Chondrocyte (in vitro differentiated cells): Measurements from ENCODE around the gene C11orf52. TPM values are rescaled to one million over a fixed set of nuclear protein-coding genes. Genes with fewer than 3 reads are reported as not detected.

ENCODE experiments used
- DNase-seq: peaks from one replicate; pipeline ENCODE4 v3.0.0; 2021; ENCODE audit warnings: mixed read lengths, low spot score
- H3K27ac Mint-ChIP-seq: one replicate; pipeline ENCODE4 v1.8.0; 2021; ENCODE audit warnings: mild to moderate bottlenecking, moderate library complexity, mixed read lengths; ENCODE audit not compliant: unreplicated experiment
- H3K27me3 Mint-ChIP-seq: 2 replicates; pipeline ENCODE4 v1.8.0; 2021; ENCODE audit warnings: low read depth, mixed read lengths
- H3K36me3 Mint-ChIP-seq: 2 replicates; pipeline ENCODE4 v1.8.0; 2021; ENCODE audit warnings: low read depth, mixed read lengths
- H3K4me1 Mint-ChIP-seq: 2 replicates; pipeline ENCODE4 v1.8.0; 2021; ENCODE audit warnings: low read depth, mild to moderate bottlenecking, mixed read lengths
- H3K4me3 Mint-ChIP-seq: one replicate; pipeline ENCODE4 v1.8.0; 2021; ENCODE audit warnings: mild to moderate bottlenecking, moderate library complexity, mixed read lengths; ENCODE audit not compliant: unreplicated experiment
- H3K9me3 Mint-ChIP-seq: 2 replicates; pipeline ENCODE4 v1.8.0; 2021; ENCODE audit warnings: low read depth, mixed read lengths
- total RNA-seq: library from RNA; stranded (reverse); gene quantifications from 3 replicates; pipeline ENCODE4 v1.2.1, GENCODE V29; 2021
- TF ChIP-seq, protein P1 (sequence below): fragments of 200-600 bp; sonication (generic); IDR thresholded peaks from 2 replicates; pipeline ENCODE4 v1.5.0; 2021; ENCODE audit warnings: antibody characterized with exemption, mild to moderate bottlenecking, moderate library complexity

Gene C11orf52
- total RNA-seq, 1 donor from 2014 or later = 0.67 TPM

DNA sequence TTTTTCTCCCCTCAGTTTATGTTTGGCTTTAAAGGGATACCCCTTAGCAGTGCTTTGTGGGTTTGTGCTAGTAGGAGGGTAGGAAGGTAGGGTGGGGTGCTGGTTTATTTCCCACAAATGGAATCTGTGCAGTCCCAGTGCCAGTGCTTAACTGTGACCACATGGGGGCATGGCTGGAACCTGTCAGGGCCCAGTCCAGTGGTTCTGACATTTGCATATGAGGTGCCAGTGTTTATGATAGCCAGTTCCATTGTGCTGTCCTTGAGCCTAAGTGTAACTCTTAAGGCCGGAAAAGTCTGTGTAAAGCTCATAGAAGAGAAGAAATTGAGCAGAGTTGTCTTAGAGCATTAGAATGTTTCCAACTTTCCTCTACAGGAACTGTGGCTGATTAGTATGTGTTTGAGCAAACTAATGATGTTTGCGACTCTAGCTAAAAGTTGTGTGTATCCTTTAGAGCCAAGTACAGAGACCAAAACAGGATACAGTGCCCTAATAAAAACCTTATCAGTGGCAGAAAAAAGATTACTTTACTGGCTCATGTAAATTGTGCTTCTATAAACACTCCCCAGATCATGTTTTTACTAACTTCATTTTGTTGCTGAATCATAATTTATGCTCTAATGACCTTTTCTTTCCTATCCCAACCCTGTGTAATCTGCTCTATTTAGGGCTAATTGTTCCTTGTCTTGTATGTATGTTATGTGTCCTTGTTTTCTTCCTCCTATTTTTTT lies 56.5 kb downstream of the C11orf52 start:
- DNase-seq = no peak
- Mint-ChIP-seq H3K9me3 (no peaks in the 10 kb centered on the region), H3K27me3 (no peaks in the 10 kb centered on the region), H3K27ac (peak overlapping the region; percentile 35), H3K36me3 (peaks cover 6% of the 10 kb centered on the region), H3K4me1 (peaks cover 44% of the 10 kb centered on the region), H3K4me3 (no peak overlapping the region)
- TF ChIP-seq, protein P1, sequence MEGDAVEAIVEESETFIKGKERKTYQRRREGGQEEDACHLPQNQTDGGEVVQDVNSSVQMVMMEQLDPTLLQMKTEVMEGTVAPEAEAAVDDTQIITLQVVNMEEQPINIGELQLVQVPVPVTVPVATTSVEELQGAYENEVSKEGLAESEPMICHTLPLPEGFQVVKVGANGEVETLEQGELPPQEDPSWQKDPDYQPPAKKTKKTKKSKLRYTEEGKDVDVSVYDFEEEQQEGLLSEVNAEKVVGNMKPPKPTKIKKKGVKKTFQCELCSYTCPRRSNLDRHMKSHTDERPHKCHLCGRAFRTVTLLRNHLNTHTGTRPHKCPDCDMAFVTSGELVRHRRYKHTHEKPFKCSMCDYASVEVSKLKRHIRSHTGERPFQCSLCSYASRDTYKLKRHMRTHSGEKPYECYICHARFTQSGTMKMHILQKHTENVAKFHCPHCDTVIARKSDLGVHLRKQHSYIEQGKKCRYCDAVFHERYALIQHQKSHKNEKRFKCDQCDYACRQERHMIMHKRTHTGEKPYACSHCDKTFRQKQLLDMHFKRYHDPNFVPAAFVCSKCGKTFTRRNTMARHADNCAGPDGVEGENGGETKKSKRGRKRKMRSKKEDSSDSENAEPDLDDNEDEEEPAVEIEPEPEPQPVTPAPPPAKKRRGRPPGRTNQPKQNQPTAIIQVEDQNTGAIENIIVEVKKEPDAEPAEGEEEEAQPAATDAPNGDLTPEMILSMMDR = peak; percentile 43

DNA sequence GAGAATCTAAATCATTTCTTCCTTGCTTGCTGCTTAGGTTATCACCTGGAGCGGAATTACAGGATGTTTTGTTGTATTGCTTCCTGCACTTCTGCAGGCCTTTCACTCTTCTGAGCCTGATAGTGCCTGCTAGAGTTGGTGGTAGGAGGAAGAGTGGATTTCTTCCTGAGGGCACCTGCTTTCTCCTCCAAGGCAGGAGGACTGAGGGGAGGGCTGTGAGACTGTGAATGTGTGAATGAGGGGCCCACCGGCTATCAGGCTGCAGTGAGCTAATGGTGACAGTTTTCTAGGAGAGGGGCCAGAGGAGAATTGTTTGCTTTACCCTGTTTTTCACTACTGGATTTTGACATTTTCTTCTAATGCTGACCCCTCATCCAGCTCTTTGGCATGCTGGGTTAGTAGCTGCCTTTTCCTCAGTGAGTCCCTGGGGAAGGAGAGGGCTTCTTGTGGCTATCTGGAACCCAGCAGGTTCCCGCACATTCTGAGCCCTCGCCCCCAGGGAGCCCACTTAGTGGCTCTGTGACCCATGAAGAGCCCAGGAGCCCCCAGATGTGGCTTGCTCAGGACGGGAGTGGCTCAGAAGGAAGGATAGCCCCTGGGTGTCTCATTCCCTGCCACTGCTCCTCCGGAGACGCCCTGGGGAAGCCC lies 57.5 kb downstream of the C11orf52 start:
- H3K4me1 Mint-ChIP-seq = peaks cover 45% of the 10 kb centered on the region
- TF ChIP-seq, protein P1 = no peak
- H3K9me3 Mint-ChIP-seq = no peaks in the 10 kb centered on the region
- H3K27me3 Mint-ChIP-seq = no peaks in the 10 kb centered on the region
- peak overlapping the region; percentile 93 for H3K4me3 Mint-ChIP-seq
- no peak for DNase-seq
- peaks cover 1% of the 10 kb centered on the region for H3K36me3 Mint-ChIP-seq
- peak overlapping the region; percentile 97 for H3K27ac Mint-ChIP-seq

Other genes starting within 250 kb of the C11orf52 start
- 17.2 to 27.3 TPM (median 18.5 TPM) in 3 replicates for gene PPP2R1B, start 152.5 kb upstream of the C11orf52 start, total RNA-seq
- gene ALG9, start 47.3 kb upstream of the C11orf52 start, total RNA-seq = 28.9 to 34.5 TPM (median 29.8 TPM) in 3 replicates
- 1.3 to 2.5 TPM (median 1.6 TPM) in 3 replicates for gene FDXACB1, start 39.7 kb upstream of the C11orf52 start, total RNA-seq
- 10.2 to 12.7 TPM (median 11.3 TPM) in 3 replicates for gene CFAP68, start 39.4 kb upstream of the C11orf52 start, total RNA-seq
- gene CRYAB, start 7.1 kb upstream of the C11orf52 start, total RNA-seq = 770 to 1,975 TPM (median 1,937 TPM) in 3 replicates
- 1.0 to 2.9 TPM (median 2.4 TPM) in 3 replicates for gene HSPB2, start 6.2 kb upstream of the C11orf52 start, total RNA-seq
- 28.0 to 41.9 TPM (median 29.6 TPM) in 3 replicates for gene DIXDC1, start 18.4 kb downstream of the C11orf52 start, total RNA-seq
- 24.9 to 31.6 TPM (median 27.7 TPM) in 3 replicates for gene DLAT, start 106.5 kb downstream of the C11orf52 start, total RNA-seq
- 0.62 to 1.4 TPM (median 1.3 TPM) in 3 replicates for gene PIH1D2, start 155.1 kb downstream of the C11orf52 start, total RNA-seq
- gene NKAPD1, start 155.4 kb downstream of the C11orf52 start, total RNA-seq = 15.5 to 18.5 TPM (median 18.2 TPM) in 3 replicates
- gene TIMM8B, start 167.8 kb downstream of the C11orf52 start, total RNA-seq = 56.3 to 67.9 TPM (median 56.5 TPM) in 3 replicates
- 52.0 to 62.8 TPM (median 61.5 TPM) in 3 replicates for gene SDHD, start 168.0 kb downstream of the C11orf52 start, total RNA-seq
- gene IL18, start 245.2 kb downstream of the C11orf52 start, total RNA-seq = 0.80 to 0.97 TPM (median 0.85 TPM) in 3 replicates
- 0.75 TPM in 1 of 3 replicates, not detected in the others for gene TEX12, start 248.5 kb downstream of the C11orf52 start, total RNA-seq